WERI-Rb-1 (cell line): Measurements from ENCODE around the gene SPINK9.
A peak's percentile ranks its signal among the peaks of the same experiment; 100 is the strongest.
"Not testable (repeated sequence)": the region's sequence is repeated elsewhere in the genome, so short reads cannot be mapped to it uniquely, and the experiment has no call there.

Experiments used
- DNase-seq: peaks from one replicate; pipeline ENCODE4 v3.0.0-alpha.2; 2020
- H3K27ac ChIP-seq: fragments of 250-450 bp; sonication (Bioruptor Pico); 2 replicates; pipeline ENCODE4 v1.5.1; 2020; ENCODE audit warnings: mild to moderate bottlenecking, moderate library complexity
- H3K27me3 ChIP-seq: fragments of 250-450 bp; sonication (Bioruptor Pico); 2 replicates; pipeline ENCODE4 v1.5.1; 2021; ENCODE audit warnings: mild to moderate bottlenecking, low read depth, moderate library complexity; ENCODE audit not compliant: insufficient read depth, severe bottlenecking
- H3K36me3 ChIP-seq: fragments of 250-450 bp; sonication (Bioruptor Pico); 2 replicates; pipeline ENCODE4 v1.5.1; 2020; ENCODE audit warnings: mild to moderate bottlenecking, moderate library complexity
- H3K4me3 ChIP-seq: 2 replicates; pipeline ENCODE4 v1.5.1; 2011; ENCODE audit warnings: low read depth, mild to moderate bottlenecking, control low read depth, low read length
- H3K9me3 ChIP-seq: fragments of 250-450 bp; sonication (Bioruptor Pico); 2 replicates; pipeline ENCODE4 v1.5.1; 2021; ENCODE audit warnings: mild to moderate bottlenecking, moderate library complexity; ENCODE audit not compliant: severe bottlenecking
- CTCF ChIP-seq: IDR thresholded peaks from 2 replicates; pipeline ENCODE4 v1.5.1; 2011; ENCODE audit warnings: low read depth, mild to moderate bottlenecking, control low read depth, inconsistent platforms, low read length

Gene SPINK9

DNA sequence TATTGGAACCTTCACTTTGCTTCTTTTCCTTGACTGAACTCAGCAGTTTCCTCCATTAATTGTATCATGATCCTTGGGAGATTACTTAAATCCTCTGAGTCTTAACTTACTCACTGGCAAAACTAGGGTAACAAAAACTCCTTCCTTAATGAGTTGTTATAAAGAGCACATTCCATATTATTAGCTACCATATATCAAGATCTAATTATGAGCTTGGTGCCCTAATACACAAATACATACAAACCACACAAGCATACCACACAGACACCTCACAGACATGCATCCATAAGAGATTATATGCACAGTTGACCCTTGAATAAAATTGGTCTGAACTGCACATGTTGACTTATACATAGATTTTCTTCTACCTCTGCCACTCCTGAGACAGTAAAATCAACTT, 25.6 kb upstream of the SPINK9 start:
- no peaks in the 10 kb centered on the region for H3K27me3 ChIP-seq
- no peak for TF ChIP-seq CTCF
- no peak overlapping the region for H3K27ac ChIP-seq
- H3K4me3 ChIP-seq: no peak overlapping the region
- no peak for DNase-seq
- H3K9me3 ChIP-seq: peaks cover 7% of the 10 kb centered on the region
- no peaks in the 10 kb centered on the region for H3K36me3 ChIP-seq

GRCh38 chr5:148311484-148311883, 23.9 kb upstream of the SPINK9 start:
- H3K27me3 ChIP-seq: no peaks in the 10 kb centered on the region
- no peak overlapping the region for H3K4me3 ChIP-seq
- no peak for DNase-seq
- no peak for TF ChIP-seq CTCF
- H3K9me3 ChIP-seq: peaks cover 7% of the 10 kb centered on the region
- H3K27ac ChIP-seq: no peak overlapping the region
- no peaks in the 10 kb centered on the region for H3K36me3 ChIP-seq

GRCh38 chr5:148312153-148312552, 23.2 kb upstream of the SPINK9 start, which contains the start of gene SPINK7:
Gene SPINK7, plus strand, starts transcription at chr5:148312423. Its CDS starts 61 bp downstream, at chr5:148312484.
- Histone ChIP-seq H3K36me3 (no peaks in the 10 kb centered on the region), H3K27me3 (no peaks in the 10 kb centered on the region), H3K27ac (no peak within 1 kb of the TSS), H3K4me3 (no peak within 1 kb of the TSS), H3K9me3 (peaks cover 7% of the 10 kb centered on the region)
- no peak for DNase-seq
- no peak for TF ChIP-seq CTCF

DNA sequence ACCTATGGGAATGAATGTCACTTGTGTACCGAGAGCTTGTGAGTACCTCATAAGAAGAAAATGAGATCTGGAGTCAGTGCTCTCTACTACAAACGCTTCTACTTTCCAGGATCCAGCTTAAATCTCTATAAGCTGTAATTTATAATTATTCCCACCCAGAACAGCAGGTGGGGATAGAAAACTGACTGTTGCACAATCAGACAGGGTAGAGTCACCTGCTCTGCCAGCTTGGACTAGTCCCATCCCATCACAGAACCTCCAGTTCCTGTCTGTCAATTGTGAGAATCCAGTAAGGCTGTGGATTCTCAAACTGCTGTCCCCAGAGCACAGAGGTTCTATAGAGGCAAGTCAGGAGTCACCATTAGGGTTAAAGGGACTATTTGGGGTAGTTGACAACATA, 21.2 kb upstream of the SPINK9 start:
- Histone ChIP-seq H3K4me3 (no peak overlapping the region), H3K36me3 (no peaks in the 10 kb centered on the region), H3K27ac (no peak overlapping the region), H3K9me3 (peaks cover under 1% of the 10 kb centered on the region), H3K27me3 (no peaks in the 10 kb centered on the region)
- no peak for TF ChIP-seq CTCF
- peak; percentile 23 for DNase-seq

GRCh38 chr5:148314731-148315130, 20.6 kb upstream of the SPINK9 start:
- no peak overlapping the region for H3K27ac ChIP-seq
- TF ChIP-seq CTCF: no peak
- H3K9me3 ChIP-seq: no peaks in the 10 kb centered on the region
- DNase-seq: no peak
- no peaks in the 10 kb centered on the region for H3K36me3 ChIP-seq
- no peak overlapping the region for H3K4me3 ChIP-seq
- no peaks in the 10 kb centered on the region for H3K27me3 ChIP-seq

- H3K27ac ChIP-seq, H3K9me3 ChIP-seq, H3K27me3 ChIP-seq, DNase-seq, H3K4me3 ChIP-seq, H3K36me3 ChIP-seq: not testable (repeated sequence)
Measured at GRCh38 chr5:148320011-148320963, 15.1 kb upstream of the SPINK9 start.
